SK-N-MC (cell line): ENCODE measurements around the gene TXNRD1.
A peak's percentile ranks its signal among the peaks of the same experiment; 100 is the strongest.
"Not testable (repeated sequence)": the region's sequence is repeated elsewhere in the genome, so short reads cannot be mapped to it uniquely, and the experiment has no call there.

ENCODE experiments used
- DNase-seq: peaks from one replicate; pipeline ENCODE4 v3.0.0-alpha.2; 2011; ENCODE audit warnings: low read depth, low spot score
- H3K27ac ChIP-seq: fragments of 200-600 bp; sonication (generic); 2 replicates; pipeline ENCODE4 v1.5.1; 2016; ENCODE audit warnings: mixed run types
- H3K36me3 ChIP-seq: fragments of 200-600 bp; sonication (generic); 2 replicates; pipeline ENCODE4 v1.6.1; 2017; ENCODE audit warnings: antibody characterized with exemption, low read length, mixed read lengths; ENCODE audit not compliant: insufficient read depth
- H3K4me3 ChIP-seq: fragments of 200-600 bp; sonication (generic); 2 replicates; pipeline ENCODE4 v1.5.1; 2016
- H3K9ac ChIP-seq: fragments of 200-600 bp; sonication (generic); 2 replicates; pipeline ENCODE4 v1.8.0; 2017; ENCODE audit warnings: mixed run types, mixed read lengths; ENCODE audit not compliant: insufficient read length
- H3K9me3 ChIP-seq: fragments of 200-600 bp; sonication (generic); 2 replicates; pipeline ENCODE4 v1.6.1; 2017; ENCODE audit warnings: low read depth, mild to moderate bottlenecking, antibody characterized with exemption, low read length, moderate library complexity, mixed read lengths
- EZH2 ChIP-seq: fragments of 200-600 bp; sonication (generic); IDR thresholded peaks from one replicate; pipeline ENCODE4 v1.6.1; 2017; ENCODE audit warnings: antibody characterized with exemption
- FOXP2 ChIP-seq: optimal IDR thresholded peaks from 2 replicates; pipeline ENCODE3; 2011; ENCODE audit warnings: mild to moderate bottlenecking, moderate library complexity; ENCODE audit not compliant: insufficient read depth; ENCODE audit errors: extremely low read length, control extremely low read depth
- POLR2AphosphoS5 ChIP-seq: IDR thresholded peaks from 2 replicates; pipeline ENCODE4 v1.6.1; 2012; ENCODE audit warnings: mild to moderate bottlenecking, low read depth, low read length, borderline replicate concordance

Gene TXNRD1

DNA sequence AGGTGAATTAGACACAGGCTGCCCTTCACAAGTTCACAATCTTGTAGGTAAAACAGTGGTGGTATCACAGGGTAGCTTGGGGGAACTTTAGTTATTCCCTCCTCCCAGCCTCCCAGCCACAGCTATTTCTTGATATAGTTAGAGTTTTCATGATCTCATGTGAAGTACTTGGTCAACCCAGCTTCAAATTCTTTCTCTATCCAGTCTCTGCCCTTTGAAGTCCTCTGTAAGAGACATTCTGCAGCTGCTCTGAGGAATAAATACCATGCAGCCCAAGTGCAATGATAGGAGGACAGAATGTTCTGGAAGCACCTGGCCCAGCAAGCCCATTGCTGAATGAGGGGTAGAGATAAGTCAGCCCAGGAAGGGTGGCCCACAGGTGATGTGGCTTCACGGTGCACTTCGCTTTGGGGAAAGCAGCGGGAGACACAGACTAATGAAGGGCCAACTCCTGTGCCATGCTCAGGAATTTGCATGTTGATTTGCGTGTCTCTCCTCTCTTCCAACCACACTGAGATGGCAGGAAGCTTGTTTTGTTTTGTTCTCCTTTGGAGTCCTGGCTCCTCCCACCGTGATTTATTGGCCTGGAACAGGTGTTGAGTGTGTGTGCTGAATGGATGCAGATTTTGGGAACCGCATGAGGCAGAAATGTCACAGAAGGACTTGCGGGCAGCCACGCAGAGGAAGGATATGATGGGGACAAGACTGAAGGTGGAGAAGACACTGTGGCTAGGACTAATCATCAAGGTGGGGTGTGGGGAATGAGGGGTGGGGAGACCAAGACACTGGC is 8.0 kb upstream of the TXNRD1 start:
- TF ChIP-seq FOXP2 (no peak), POLR2AphosphoS5 (no peak), EZH2 (no peak)
- Histone ChIP-seq H3K9me3 (no peaks in the 10 kb centered on the region), H3K27ac (no peak overlapping the region), H3K36me3 (no peaks in the 10 kb centered on the region), H3K4me3 (no peak overlapping the region), H3K9ac (no peak overlapping the region)
- DNase-seq: no peak

DNA sequence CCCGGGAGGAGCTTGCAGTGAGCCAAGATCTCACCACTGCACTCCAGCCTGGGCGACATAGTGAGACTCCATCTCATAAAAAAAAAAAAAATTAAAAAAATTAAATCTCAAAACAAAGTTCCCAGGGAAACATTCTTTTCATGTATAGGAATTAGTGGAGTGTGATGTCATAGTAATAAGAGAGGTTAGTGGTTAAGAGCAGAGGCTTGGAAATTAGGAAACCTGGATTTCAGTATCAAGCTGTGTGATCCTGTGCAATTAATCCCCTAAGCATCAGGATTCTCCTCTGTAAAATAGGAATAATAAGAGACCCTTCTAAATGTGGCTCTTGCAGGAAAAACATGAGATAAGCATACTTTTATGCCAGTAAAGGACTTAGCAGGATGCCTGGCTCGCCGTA is 3.1 kb upstream of the TXNRD1 start:
- H3K9me3 ChIP-seq: no peaks in the 10 kb centered on the region
- H3K4me3 ChIP-seq: no peak overlapping the region
- H3K9ac ChIP-seq: no peak overlapping the region
- DNase-seq: no peak
- no peak overlapping the region for H3K27ac ChIP-seq
- H3K36me3 ChIP-seq: no peaks in the 10 kb centered on the region
- TF ChIP-seq FOXP2 (no peak), EZH2 (no peak), POLR2AphosphoS5 (no peak)

DNA sequence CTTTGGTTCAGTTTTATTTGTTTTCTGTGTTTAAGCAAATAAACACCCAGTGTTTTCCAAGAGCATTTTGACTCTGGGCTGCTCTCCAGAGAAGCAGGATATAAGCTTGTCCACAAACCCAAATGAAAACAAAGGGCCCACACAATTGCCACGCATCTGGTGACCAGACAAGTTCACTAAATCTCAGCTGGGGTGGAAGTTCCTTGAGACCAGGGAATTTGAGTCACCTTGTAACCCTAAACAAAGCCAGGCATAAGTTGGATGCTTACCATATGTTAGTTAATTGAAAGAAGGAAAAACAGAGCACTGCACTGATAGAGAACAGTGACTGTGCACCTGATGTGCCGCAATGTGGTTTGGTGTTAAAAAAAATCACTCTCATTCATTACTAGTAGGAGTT is 1.6 kb upstream of the TXNRD1 start:
- no peak for DNase-seq
- H3K27ac ChIP-seq: no peak overlapping the region

DNA sequence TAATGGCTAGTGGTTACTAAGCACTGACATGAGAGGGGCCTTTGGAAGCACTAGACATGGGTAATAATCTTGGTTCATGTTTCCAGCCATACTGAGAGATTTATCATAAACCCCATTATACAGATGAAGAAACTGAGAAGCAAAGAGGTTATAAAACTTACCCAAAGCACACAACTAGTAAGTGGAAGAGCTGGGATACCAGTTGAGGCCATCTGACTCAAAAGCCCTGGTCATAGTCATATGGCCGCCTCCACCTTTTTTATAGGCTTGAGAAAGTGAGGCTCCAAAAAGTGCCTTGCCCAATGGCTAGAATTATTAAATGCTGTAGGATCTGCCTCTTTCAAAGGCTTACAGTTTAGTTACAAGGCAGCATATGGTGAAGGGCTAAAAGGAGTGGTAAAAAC is 944 bp downstream of the TXNRD1 start:
- H3K4me3 ChIP-seq: no peak overlapping the region
- no peaks in the 10 kb centered on the region for H3K9me3 ChIP-seq
- TF ChIP-seq POLR2AphosphoS5: no peak
- TF ChIP-seq EZH2: no peak
- TF ChIP-seq FOXP2: no peak
- H3K27ac ChIP-seq: no peak overlapping the region
- no peak for DNase-seq
- no peaks in the 10 kb centered on the region for H3K36me3 ChIP-seq
- H3K9ac ChIP-seq: no peak overlapping the region

More for the DNA sequence above, 1.6 kb upstream of the TXNRD1 start:
- Histone ChIP-seq H3K9me3 (no peaks in the 10 kb centered on the region), H3K9ac (no peak overlapping the region), H3K36me3 (no peaks in the 10 kb centered on the region), H3K4me3 (no peak overlapping the region)
- no peak for TF ChIP-seq POLR2AphosphoS5
- no peak for TF ChIP-seq EZH2
- TF ChIP-seq FOXP2: no peak

DNA sequence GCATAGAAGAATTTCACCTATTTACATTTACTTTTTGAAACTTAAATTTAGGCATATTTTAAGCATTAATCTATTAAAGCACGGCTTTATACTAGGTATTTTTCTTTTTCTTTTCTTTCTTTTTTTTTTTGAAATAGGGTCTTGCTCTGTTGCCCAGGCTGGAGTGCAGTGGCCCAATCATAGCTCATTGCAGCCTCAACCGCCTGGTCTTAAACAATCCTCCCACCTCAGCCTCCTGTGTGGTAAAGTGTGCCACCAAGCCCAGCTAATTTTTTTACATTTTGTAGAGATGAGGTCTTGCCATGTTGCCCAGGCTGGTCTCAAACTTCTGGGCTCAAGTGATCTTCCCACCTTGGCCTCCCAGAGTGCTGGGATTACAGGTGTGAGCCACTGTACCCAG is 2.9 kb downstream of the TXNRD1 start:
- H3K4me3 ChIP-seq, H3K36me3 ChIP-seq, H3K9ac ChIP-seq, DNase-seq, H3K9me3 ChIP-seq: not testable (repeated sequence)
- H3K27ac ChIP-seq: peak overlapping the region; percentile 97

DNA sequence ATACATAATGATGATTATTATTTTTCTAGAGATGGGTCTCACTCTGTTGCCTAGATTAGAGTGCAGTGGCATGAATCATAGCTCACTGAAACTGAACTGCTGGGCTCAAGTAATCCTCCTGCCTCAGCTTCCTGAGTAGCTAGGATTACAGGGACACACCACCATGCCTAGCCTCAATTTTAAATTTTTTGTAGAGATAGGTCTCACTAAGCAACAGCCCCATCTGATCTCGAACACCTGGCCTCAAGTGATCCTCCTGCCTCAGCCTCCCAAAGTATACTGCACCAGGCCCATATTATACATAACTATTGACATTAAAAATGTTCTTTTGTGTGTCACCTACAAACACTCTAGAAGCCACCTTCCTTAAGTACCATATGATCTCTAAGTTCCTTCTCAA is 3.4 kb downstream of the TXNRD1 start:
- TF ChIP-seq POLR2AphosphoS5 (no peak), FOXP2 (no peak), EZH2 (no peak)
- peak overlapping the region; percentile 30 for H3K9ac ChIP-seq
- H3K9me3 ChIP-seq: no peaks in the 10 kb centered on the region
- peak; percentile 6 for DNase-seq
- H3K36me3 ChIP-seq: no peaks in the 10 kb centered on the region
- H3K4me3 ChIP-seq: peak overlapping the region; percentile 37; the same call in 1 of the 2 replicates
- H3K27ac ChIP-seq: peak overlapping the region; percentile 97

DNA sequence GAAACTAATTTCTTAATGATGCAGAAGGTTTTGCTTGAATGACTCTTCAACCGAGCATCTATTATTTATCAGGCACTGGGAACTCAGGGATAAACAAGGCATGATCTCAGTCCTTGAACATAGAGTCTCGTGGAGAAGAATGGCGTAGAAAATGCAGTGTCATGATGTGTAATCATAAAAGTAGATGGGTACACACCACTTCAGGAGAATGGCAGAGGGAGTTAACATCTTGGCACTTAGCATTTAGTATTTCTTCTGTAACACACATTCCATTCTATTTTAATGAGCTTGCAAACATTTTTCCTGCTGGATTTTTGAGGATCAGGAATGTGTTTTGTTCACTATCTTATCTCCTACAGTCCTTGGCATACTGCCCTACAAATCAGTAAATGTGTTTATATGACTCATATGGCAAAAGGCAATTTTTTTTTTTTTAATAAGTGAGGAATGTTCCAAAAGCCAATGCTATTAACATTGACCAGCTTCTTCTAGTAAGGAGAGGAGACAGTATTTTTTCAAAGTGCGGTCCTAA is 3.8 kb downstream of the TXNRD1 start:
- Histone ChIP-seq H3K9ac (peak overlapping the region; percentile 56), H3K9me3 (no peaks in the 10 kb centered on the region), H3K27ac (peak overlapping the region; percentile 97), H3K36me3 (no peaks in the 10 kb centered on the region), H3K4me3 (peak overlapping the region; percentile 37)
- peak; percentile 76 for DNase-seq
- no peak for TF ChIP-seq EZH2
- no peak for TF ChIP-seq FOXP2
- TF ChIP-seq POLR2AphosphoS5: no peak

DNA sequence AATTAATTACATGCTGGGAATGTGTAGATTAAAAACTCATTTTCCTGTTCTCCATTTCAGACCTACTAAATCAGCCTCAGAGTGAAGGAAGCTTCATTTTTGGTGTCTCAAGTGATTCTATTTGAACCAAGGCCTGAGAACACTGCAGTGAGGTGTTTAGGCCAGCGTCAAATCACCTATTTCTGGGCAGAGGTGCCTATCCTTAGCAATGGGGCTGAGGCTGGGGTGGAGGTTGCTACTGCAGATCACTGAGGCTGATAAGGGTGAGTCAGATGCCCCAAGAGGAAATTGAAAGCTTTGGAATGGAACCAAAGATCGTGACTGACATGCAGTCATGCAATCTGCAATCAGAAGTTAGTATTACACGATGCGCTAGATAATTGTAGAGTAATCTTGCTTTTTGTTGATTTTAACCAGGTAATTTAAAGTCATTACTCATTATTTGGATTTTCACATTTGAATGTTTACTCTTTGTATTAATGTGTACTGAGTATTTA is 4.4 kb downstream of the TXNRD1 start:
- TF ChIP-seq POLR2AphosphoS5: no peak
- TF ChIP-seq FOXP2: no peak
- no peak for TF ChIP-seq EZH2
- H3K36me3 ChIP-seq: no peaks in the 10 kb centered on the region
- H3K4me3 ChIP-seq: peak overlapping the region; percentile 37
- peak overlapping the region; percentile 56 for H3K9ac ChIP-seq
- DNase-seq: peak; percentile 8
- peak overlapping the region; percentile 97 for H3K27ac ChIP-seq
- H3K9me3 ChIP-seq: no peaks in the 10 kb centered on the region
